T-helper 9 cell (primary cell): Measurements from ENCODE around the gene C21orf91.

Experiments used
- DNase-seq: peaks from one replicate; pipeline ENCODE4 v3.0.0-alpha.2; 2020

Gene C21orf91

DNA sequence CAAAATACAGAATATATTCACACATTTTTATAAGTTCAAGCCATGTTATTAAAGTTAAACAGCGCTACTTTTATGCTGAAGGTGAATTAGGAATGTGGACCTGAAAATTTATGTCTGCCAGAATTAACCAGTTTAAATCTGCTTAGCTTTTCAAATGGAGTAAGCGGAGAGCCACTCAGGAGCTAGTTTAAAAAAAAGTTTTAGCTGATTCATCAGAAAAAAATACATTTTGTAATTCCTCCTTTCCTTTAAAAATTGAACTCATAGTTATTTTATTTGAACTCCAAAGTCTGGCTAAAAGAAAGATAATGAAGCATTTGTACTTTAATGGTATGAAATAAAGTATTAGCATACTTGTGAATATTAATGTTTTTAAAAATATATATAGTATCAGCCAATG lies 21.2 kb downstream of the C21orf91 start:
- no peak for DNase-seq

DNA sequence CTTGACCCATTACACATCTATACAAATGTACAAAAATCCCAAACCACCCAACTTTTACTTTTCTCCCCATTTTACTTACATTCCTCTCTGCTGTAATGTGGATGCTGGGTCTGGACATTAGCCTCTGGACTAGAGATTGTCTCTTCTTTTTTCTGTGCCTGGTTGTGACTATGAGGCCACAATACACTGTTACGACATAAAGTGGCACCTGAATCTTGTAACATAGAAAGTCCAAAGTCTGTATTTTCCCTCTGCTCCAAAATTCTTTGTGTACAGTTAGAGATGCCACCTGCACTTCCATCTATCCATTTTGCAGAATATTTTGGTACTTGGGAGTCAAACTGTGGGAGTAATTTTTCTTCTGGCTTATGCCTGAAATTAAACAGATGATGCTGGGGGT lies 22.7 kb downstream of the C21orf91 start:
- DNase-seq: no peak

DNA sequence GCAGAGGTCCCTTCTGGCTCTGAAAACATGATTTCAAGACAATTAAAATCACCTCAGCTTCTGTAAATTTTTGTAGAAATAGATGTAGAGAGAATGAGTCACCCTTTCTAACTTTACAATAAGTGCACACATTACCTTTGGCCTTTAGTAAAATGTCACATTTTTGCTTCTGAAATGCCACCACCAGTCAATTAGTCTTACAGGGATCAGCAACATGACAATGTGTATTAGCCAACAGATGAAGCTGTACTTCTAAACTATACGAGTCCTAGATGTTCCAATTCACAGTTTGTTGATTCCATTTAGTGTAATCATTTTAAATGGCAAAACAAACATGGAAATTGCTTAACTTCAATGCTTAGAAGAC lies 23.1 kb downstream of the C21orf91 start:
- no peak for DNase-seq

DNA sequence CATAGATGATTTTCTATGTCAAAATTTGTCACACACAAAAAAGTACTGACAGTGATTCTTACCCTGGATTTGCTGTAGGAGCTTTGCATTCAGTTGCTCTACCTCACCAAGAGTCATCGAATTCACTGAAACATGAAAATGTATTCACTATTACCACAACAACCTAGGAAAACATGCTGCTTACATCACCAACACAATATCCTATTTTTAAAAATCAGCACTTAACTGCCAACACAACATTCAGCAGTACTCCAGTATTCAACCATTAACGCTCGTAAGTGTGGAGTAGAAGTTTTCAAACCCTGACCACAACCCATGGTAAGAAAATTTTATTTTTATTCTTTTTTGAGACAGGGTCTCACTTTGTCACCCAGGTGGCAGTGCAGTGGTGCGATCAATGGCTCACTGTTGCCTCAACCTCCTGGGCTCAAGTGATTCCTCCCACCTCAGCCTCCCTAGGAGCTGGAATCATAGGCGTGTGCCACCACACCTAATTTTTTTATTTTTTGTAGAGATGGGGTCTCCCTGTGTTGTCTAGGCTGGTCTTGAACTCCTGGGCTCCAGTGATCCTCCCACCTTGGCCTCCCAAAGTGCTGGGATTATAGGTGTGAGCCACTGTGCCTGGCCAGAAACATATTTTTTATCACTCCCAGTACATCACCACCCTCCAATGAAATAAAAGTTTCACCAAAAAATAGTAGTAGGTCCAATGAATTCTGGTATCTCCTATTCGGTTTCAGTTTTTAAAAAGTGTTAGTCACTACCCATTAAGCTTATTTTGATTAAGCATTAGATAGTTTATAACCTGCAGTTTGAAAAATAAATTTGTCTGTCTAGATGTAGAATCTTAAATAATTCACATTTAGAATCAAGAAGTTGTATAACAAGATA lies 23.8 kb downstream of the C21orf91 start:
- DNase-seq: no peak

DNA sequence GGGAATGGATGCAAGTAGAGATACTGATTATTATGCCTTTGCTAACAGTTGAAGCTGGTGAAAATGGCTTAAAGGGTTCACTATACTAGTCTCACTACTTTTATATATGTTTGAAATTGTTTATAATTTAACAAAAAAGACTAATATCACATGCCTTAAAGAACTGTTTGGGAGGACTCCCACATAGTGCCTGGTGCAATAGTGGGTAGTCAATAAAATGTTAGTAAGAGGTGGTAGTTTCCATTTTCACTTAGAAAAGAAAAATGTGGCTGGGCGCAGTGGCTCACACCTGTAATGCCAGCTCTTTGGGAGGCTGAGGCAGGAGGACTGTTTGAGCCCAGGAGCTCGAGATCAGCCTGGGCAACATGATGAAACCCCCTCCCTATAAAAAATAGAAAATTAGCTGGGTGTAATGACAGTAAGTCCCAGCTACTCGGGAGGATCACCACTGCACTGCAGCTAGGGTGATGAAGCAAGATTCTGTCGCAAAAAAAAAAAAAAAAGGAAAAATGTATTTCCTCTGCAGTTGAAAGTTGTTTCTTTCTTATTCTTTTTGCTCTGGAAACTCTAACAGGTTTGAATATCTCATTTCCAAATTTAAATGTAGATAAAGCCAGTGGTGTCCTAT lies 24.5 kb downstream of the C21orf91 start:
- DNase-seq: no peak

DNA sequence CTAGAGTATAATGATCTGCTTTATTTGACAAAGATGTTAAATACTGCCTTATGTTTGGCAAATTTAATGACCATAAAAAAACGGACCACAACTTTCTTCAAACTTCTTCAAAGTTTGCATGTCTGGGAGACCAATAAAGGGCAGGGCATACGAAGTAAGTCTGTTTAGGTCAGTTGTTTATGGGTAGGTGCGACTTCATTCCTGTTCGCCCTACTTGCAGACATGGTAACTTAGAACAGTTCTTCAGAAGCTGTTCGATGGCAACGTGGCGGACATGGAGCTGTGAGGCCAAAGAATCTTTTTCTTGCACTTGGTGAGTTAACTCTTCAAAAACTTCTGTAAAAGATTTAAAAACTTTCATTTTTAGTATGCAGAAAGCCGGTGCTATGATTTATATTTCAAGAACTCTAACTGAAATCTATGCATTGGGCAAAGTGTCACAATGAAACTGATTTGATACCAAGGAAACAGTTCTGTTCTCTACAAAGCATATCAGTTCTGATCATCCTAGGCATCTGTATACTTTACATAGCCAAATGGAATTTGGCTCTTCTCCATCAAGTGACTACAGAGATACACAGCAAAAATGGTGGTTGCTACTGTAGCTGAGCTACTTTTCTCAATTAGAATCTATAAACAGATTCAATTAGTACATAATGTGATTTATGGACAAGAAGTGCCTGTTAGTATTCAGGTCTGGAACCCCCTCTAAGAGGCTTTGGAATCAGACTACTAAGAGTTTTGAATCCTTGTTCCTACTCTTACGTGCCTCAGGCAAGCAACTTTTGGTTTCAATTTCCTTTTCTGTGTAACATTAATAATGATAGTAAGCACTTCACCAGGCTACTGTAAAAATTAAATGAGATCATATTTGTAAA lies 25.7 kb downstream of the C21orf91 start:
- DNase-seq: no peak

DNA sequence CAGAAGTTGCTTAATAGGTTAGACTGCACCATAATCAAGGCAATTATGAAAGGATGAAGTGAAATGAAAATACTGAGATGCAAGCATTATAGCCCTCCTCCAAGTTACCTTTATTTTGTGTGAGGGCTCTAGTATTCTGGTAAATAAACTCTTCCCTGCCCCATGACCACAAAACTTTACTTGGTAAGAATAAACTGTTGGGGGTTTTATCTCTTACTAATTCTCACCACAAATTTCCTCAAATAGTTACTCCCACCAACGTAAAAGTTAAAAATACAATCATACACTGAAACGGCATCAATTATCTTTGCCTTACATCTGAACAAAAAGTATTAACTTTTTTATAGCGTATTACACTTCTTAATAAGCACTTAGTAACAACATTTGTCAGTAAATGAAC lies 29.5 kb downstream of the C21orf91 start:
- no peak for DNase-seq

DNA sequence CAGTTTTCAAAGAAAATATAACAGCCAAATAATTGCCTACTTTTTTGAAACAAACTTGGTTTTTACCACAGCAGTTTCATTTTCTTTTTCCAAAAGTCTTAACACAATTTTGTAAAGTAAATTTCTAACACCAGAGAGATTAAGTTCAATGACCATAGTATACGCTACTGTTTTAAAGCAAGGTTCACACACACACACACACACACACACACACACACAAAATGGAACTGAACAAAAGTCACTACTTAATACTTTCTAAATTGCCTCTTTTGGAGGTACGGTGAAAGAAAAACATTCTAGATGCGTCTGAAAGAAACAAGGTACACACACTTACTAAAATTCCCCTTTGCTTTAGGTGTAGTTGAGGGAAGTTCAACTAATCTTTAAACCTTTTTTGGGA lies 30.1 kb downstream of the C21orf91 start:
- DNase-seq: no peak

DNA sequence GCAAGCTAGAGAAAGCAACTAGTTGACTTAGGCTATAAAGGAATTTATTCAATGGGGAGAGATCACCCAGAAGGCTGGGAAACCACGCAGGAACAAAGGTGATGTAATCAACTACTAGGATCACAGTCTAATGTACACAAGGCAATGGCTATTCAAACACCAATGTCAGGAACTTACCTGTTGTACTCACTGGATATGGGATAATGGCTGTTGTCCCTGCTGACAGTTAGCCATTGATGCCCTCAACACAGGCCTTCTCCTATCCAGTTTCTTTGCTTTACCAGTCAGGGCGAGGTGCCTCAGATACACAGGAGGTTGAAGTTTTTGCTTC lies 32.3 kb downstream of the C21orf91 start:
- no peak for DNase-seq

DNA sequence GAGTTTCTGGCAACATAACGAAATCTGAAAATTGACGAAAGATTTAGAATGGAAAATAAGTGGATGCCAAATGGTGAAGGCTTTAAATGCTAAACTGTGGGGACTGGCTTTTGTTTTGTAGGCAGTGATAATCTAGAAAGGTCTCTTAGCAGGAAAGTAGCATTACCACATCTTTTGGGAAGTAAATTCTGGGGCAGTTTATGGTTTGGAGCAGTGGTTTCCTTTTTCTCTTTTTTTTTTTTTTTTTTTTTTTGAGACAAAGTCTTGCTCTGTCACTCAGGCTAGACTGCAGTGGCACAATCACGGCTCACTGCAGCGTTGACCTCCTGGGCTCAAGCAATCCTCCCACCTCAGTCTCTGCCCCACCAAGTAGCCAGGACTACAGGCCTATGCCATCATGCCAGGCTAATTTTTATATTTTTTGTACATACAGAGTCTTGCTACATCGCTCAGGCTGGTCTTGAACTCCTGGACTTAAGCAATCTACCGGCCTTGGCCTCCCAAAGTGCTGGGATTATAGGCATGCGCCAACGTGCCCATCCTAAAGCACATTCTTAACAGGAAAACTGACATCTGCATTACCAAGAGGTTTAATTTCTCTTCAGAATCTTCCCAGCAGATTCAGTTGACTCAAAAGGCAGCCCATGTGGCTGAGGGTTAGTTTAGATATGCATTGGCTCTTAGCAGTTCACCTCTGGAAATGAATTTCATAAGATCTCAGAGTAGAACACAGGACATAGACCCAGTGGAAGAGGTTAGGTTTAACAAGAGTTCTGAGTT lies 32.9 kb downstream of the C21orf91 start:
- no peak for DNase-seq

DNA sequence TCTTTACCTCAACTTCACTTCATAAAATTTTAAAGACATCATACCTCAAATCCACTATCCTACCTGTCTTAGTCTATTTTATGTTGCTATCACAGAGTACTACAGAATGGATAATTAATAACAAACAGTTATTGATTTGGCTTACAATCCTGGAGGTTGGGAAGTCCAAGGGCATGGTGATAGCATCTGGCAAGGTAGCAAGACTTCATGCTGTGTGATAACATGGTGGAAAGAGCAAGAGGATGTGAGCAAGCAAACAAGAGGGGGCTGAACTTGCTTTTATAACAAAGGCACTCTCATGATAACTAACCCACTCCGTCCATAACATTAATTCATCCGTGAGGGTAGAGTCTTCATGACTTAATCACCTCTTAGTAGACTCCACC lies 33.8 kb downstream of the C21orf91 start:
- no peak for DNase-seq

DNA sequence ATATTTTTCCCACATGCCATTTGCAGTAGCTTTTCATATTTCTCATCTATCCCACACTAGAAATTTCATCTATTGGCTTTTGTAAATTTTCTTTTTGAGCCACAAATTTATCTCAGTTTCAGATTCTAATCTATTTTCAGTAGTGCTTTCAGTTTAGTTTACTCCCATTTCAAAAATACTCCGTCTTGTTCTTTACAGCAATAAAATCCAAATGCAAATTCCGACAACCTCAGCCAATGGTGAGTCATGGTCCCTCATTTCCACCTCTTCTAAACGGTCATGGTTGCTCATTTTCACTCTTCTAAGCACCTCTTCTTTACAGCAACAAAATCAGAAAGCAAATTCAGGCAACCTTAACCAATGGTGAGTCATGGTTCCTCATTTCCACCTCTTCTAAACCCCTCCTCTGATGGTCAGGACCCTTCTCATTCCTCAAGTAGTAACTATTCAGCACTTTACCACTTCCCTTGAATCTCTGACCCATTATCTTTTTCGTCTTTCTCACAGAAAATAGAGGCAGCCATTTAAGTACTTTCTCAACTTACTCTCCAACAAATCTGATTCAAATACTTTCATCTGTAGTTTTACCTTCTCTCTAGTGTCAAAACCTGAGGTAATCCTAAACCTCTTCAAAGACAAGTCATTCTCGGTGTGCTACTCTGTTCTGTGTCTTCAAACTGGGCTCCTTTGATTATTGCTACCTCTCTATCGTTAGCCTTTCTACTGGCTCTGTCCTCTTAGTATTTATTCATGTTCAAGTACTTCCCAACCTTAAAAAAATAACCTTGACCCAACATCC lies 34.4 kb downstream of the C21orf91 start:
- no peak for DNase-seq

DNA sequence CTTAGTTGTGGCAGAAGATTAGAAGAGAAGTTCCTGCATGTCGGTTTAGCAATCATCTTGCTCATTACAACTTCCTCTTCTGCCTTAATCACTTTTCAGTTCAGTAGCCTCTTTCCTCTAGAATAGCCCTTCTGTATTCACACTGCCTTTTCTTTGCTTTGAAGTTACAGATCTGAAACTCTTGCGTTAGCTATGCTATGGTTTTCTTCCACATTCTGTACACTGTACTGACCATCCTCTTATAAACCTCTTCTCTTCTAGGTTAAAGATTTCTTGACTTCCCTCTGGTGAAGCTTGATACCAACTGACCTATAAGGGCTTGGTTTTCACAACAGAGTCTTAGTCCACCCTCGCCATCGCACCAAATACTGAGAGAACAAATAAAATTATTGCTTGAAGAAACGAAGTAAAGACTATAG lies 35.0 kb downstream of the C21orf91 start:
- DNase-seq: no peak

DNA sequence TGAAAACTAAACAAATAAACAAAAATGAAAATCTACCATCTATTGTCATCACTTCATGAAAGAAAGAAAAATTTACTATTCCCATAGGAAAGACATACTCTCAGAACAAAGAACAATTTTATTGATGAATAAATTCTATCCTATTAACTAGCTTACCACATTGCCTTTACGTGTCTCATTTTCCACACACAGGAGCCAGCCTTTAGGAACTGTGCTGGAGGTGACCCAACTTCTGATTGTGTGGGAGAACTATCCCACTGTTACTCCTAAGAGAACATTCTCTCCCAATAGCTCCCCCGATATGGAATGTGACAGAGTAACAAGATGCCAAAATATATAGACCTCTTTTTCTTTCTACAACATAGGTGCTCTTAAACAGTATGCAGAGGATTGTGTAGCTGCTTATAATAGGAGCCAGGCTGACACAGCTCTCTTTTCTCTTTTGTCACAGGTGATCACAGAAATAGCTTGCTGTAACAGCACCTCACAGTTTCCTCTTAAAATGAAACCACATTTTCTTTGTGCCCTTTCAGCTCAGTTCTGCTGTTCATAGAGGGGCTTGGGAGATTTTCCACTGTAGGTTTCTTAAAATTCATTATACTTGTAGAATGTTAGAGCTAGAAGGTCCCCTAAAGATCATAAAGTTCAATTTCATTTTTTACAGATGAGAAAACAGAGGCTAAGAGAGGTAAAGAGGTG lies 35.5 kb downstream of the C21orf91 start:
- no peak for DNase-seq

DNA sequence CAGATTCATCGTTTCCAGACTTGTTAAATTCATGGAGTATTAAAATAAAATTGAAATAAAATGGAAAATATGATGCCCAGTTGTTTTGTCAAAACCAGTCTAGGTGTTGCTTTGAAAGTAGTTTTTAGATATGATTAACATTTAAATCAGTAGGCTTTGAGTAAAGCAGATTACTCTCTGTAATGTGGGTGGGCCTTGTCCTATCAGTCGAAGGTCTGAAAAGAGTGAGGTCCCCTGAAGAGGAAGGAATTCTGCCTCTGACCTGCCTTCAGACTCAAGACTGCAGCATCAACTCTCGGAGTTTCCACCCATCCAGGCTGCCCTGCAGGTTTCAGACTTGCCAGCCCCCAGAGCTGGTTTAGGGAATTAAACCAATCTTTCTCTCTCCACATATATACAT lies 36.2 kb downstream of the C21orf91 start:
- DNase-seq: no peak

DNA sequence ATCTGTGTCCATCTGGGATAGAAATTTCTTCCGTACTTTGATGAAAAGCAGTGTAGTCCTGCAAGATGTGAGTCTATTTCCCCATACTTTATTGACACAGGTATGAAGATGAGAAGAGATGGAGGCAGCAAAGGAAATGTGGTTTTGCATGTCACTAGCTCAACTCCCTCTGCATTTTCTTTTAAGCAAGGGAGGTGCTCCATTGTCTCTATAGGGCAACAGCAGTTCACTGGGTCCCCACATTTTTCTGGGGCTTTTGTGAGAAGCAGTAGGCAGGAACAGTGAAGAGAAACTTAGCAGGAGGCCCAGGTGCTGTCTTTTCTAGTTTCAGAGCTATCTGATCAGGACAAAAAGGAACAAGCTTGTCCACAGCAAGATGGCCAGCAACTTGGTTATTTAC lies 37.1 kb downstream of the C21orf91 start:
- DNase-seq: no peak

DNA sequence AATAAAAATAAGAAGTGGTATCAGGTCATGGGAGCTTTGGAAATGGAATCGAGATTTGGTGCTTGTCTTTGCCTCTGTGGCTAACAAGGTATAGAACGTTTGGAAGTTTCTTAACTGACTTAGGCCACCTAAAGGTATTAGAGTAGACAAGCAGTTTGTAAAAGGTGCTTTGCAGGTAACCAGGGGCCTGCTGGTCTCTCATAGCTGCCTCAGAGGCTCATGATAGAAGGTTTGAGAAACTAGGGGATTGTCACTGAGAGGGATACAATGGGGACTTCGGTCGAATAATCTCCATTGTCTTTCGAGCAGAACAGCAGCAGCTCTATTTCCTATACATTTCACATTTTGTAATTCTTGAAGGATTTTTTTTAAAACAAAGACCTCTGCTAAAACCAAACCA lies 37.6 kb downstream of the C21orf91 start:
- no peak for DNase-seq

DNA sequence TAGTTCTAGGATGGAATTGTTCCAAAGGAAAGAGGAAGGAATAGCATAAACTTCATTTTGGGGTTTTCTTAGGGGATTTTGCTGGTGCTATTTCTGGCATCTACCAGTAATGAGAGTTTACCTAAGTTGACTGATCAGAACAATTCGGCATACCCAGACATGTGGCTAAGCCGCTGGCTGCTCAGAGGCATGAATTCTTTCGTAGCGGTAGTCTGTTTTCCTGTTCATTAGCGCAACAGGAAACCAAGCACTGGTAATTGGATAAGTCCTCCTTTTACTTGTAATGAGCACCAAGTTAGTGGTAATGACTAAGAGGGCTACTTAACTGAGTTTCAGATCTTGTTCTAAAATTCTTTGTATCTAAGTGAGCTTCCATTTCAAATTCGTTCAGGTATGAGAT lies 38.6 kb downstream of the C21orf91 start:
- DNase-seq: peak; percentile 43

DNA sequence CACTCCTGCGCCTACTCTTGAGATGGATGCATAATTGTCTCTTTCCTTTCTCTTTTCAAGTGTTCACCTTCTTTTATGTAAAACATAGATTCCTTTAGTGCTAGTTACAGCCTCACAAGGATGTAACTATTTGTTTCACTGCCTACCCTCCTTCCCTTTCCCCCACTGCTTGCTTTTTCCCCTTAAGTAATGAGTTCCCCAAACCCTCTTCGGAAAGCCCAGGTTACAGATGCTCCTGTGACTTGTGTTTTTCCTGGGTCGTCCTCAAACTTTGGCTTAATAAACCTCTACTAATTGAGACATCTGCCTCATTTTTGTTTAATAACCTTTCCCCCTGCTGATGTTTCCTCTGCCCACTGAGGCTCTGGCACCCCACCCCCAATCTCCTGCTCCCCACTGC lies 39.2 kb downstream of the C21orf91 start:
- no peak for DNase-seq

DNA sequence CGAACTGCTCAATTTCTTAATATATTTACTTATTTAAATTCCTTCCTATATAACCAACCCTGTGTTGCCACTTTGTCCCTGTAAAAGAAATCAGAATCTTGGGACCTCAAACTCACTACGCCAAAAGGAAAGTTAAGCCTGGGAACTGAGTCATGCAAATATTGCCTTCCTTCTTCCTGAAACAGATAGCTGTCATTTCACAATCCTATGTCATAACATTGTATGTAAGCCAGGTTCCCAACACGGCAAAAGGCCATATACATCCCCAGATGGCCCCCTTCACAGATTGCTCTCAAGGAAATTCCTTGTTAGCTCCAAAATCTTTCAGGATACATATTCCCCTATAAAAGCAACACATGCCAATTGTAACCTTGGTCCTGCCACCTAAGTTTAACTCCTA lies 39.7 kb downstream of the C21orf91 start:
- no peak for DNase-seq

DNA sequence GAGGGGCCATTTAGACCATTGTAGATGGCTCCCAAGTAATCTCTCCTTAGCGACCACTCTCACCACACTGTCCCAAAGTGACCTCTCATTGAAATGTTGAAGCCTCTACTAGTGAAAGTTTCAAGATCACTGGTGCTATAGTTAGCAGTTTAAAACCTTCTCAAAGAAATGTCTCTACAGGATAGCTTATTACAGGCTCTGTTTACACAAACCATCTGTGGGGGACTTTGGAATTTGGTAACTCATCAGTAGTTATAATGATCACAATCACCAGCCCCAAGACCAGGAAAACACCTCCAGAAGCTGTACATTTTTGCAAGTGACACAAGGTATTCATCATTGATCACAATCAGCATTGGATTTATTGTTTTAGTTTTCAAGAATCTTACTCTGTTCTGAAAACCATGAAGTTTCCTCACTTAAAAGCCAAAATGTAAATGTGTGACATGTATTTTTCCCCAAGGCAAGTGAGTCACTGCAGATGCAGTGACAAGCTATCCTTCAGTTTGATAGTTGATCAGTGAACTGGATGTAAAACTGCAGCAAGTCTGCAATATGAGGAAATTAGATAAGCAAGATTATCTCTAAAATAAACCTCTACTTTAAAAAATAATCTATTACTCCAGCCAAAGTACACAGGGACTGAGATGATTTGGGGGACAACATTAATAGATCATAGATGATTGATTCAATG lies 41.9 kb downstream of the C21orf91 start:
- DNase-seq: no peak
